GM19455 (cell line): Measurements from ENCODE around the gene CD109.
"Not testable (repeated sequence)": the region's sequence is repeated elsewhere in the genome, so short reads cannot be mapped to it uniquely, and the experiment has no call there.

Experiments used
- ATAC-seq: cut with Tn5 transposase; IDR thresholded peaks from one replicate; pipeline ENCODE4 v1.9.1; 2021; ENCODE audit not compliant: unreplicated experiment

The CD109 gene

GRCh38 chr6:73784726-73785505 is 88.9 kb downstream of the CD109 start:
- ATAC-seq: no peak

- ATAC-seq: no peak
Observed at GRCh38 chr6:73790574-73790973, 94.6 kb downstream of the CD109 start.

GRCh38 chr6:73791336-73791735 is 95.3 kb downstream of the CD109 start:
- no peak for ATAC-seq

- ATAC-seq: no peak
Observed at GRCh38 chr6:73792738-73793137, 96.7 kb downstream of the CD109 start.

GRCh38 chr6:73796881-73797280 is 100.9 kb downstream of the CD109 start:
- ATAC-seq: no peak

- no peak for ATAC-seq
Observed at GRCh38 chr6:73797861-73798260, 101.9 kb downstream of the CD109 start.

- ATAC-seq: no peak
Observed at GRCh38 chr6:73798592-73798991, 102.6 kb downstream of the CD109 start.

GRCh38 chr6:73800997-73801396 is 105.0 kb downstream of the CD109 start:
- ATAC-seq: no peak

- no peak for ATAC-seq
Observed at GRCh38 chr6:73801652-73802268, 105.8 kb downstream of the CD109 start.

GRCh38 chr6:73802366-73802765 is 106.4 kb downstream of the CD109 start:
- no peak for ATAC-seq

GRCh38 chr6:73803562-73804241 is 107.7 kb downstream of the CD109 start:
- no peak for ATAC-seq

GRCh38 chr6:73805221-73805620 is 109.2 kb downstream of the CD109 start:
- not testable (repeated sequence) for ATAC-seq

- not testable (repeated sequence) for ATAC-seq
Observed at GRCh38 chr6:73805982-73806381, 110.0 kb downstream of the CD109 start.

GRCh38 chr6:73811706-73812105 is 115.7 kb downstream of the CD109 start:
- no peak for ATAC-seq

GRCh38 chr6:73817253-73817652 is 121.2 kb downstream of the CD109 start:
- ATAC-seq: no peak

GRCh38 chr6:73823046-73823735 is 127.2 kb downstream of the CD109 start:
- ATAC-seq: no peak

GRCh38 chr6:73823832-73824231 is 127.8 kb downstream of the CD109 start:
- ATAC-seq: no peak

- ATAC-seq: no peak
Observed at GRCh38 chr6:73826571-73826970, 130.6 kb downstream of the CD109 start.

GRCh38 chr6:73830119-73830518 is 134.1 kb downstream of the CD109 start:
- no peak for ATAC-seq

- no peak for ATAC-seq
Observed at GRCh38 chr6:73832313-73832712, 136.3 kb downstream of the CD109 start.

GRCh38 chr6:73844696-73845095 is 148.7 kb downstream of the CD109 start:
- ATAC-seq: not testable (repeated sequence)
